Measurements from ENCODE around the gene TIGD1. TPM values are rescaled to one million over a fixed set of nuclear protein-coding genes. Genes with fewer than 3 reads are reported as not detected.

TIGD1 gene
- total and polyA plus RNA-seq, 2 of the 13 experiments (the other 11 are each of a cell fraction or from before 2014, with no cell fraction given) = 3.5 to 9.5 TPM

GRCh38 chr2:232523682-232524597 lies 26.4 kb downstream of the TIGD1 start (continued):
- TF ChIP-seq ZNF407 (CRISPR knock-in tag; IDR thresholded peaks at IDR 0.05; ENCODE audit: not compliant biosample characterization) = peak; percentile 33
- TF ChIP-seq NFKB2 (CRISPR knock-in tag; IDR thresholded peaks at IDR 0.05; ENCODE audit: borderline replicate concordance) = no peak; the same call in 1 of the 2 replicates
- TF ChIP-seq ZNF383 (CRISPR knock-in tag; IDR thresholded peaks at IDR 0.05; ENCODE audit: borderline replicate concordance) = peak; percentile 45; the same call in 1 of the 2 replicates
- no peak for TF ChIP-seq BRD4 (CRISPR knock-in tag; IDR thresholded peaks at IDR 0.05)
- TF ChIP-seq GMEB1 (CRISPR knock-in tag; IDR thresholded peaks at IDR 0.05; ENCODE audit: borderline replicate concordance) = no peak
- TF ChIP-seq ZNF773 (CRISPR knock-in tag; IDR thresholded peaks at IDR 0.05; ENCODE audit: borderline replicate concordance) = no peak
- no peak for TF ChIP-seq HNRNPL (IDR thresholded peaks at IDR 0.05; ENCODE audit: low read depth, low read length)
- peak; percentile 58 for TF ChIP-seq PHF8 (CRISPR knock-in tag; IDR thresholded peaks at IDR 0.05)
- peak; percentile 43 for TF ChIP-seq STAG1 (CRISPR knock-in tag; IDR thresholded peaks at IDR 0.05)
- TF ChIP-seq CREBL2 (CRISPR knock-in tag; IDR thresholded peaks at IDR 0.05; ENCODE audit: borderline replicate concordance) = no peak
- TF ChIP-seq POLR2AphosphoS2 (IDR thresholded peaks at IDR 0.05; ENCODE audit: low read depth, low read length) = no peak
- no peak for TF ChIP-seq ZNF230 (CRISPR knock-in tag; IDR thresholded peaks at IDR 0.05)
- TF ChIP-seq REST (IDR thresholded peaks at IDR 0.05; ENCODE audit: borderline replicate concordance in 1 of 2, low read depth in 1 of 2, low read length in 2 of 2) = no peak
